Natural killer cell (primary cell): ENCODE measurements around the gene ZCCHC3. TPM values are rescaled to one million over a fixed set of nuclear protein-coding genes. Genes with fewer than 3 reads are reported as not detected.

Experiments used
- ATAC-seq, 3 donors: fragments of 150-1000 bp in 2 of 3; fragments of 200-7000 bp in 1 of 3; cut with Tn5 transposase; 1 replicate in 1 of 3; 2 replicates in 2 of 3; pipeline ENCODE4 v1.10.0; 2021; ENCODE audit warnings: mild to moderate bottlenecking in 2 of 3, moderate library complexity in 2 of 3
- DNase-seq, 2 donors: peaks; one replicate each; pipeline versions ENCODE4 v3.0.0 to v3.0.0-alpha.2; 2013 to 2021; ENCODE audit warnings: mixed read lengths in 1 of 2
- H3K27ac ChIP-seq: one replicate; pipeline ENCODE4 v1.5.1; 2013; ENCODE audit warnings: mild to moderate bottlenecking, low read length
- H3K27me3 ChIP-seq: one replicate; pipeline ENCODE4 v1.6.1; 2013; ENCODE audit warnings: low read length; ENCODE audit not compliant: control insufficient read depth, insufficient read depth
- H3K36me3 ChIP-seq: one replicate; pipeline ENCODE4 v1.6.1; 2013; ENCODE audit warnings: low read length; ENCODE audit not compliant: control insufficient read depth, insufficient read depth
- H3K4me1 ChIP-seq: one replicate; pipeline ENCODE4 v1.6.1; 2013; ENCODE audit warnings: low read length; ENCODE audit not compliant: control insufficient read depth, insufficient read depth
- H3K4me3 ChIP-seq: one replicate; pipeline ENCODE4 v1.5.1; 2013; ENCODE audit warnings: low read length
- H3K9me3 ChIP-seq: one replicate; pipeline ENCODE4 v1.6.1; 2013; ENCODE audit warnings: low read length; ENCODE audit not compliant: control insufficient read depth, insufficient read depth
- H3K27ac Mint-ChIP-seq, 2 donors: one replicate each; pipeline ENCODE4 v1.8.0; 2022; ENCODE audit warnings: mild to moderate bottlenecking in 2 of 2, mixed read lengths in 2 of 2, moderate library complexity in 1 of 2
- H3K27me3 Mint-ChIP-seq, 2 donors: one replicate each; pipeline ENCODE4 v1.8.0; 2022; ENCODE audit warnings: low read depth in 2 of 2, mixed read lengths in 2 of 2
- H3K36me3 Mint-ChIP-seq: one replicate; pipeline ENCODE4 v1.8.0; 2022; ENCODE audit warnings: mixed read lengths
- H3K4me1 Mint-ChIP-seq, 2 donors: one replicate each; pipeline ENCODE4 v1.8.0; 2022; ENCODE audit warnings: mixed read lengths in 2 of 2
- H3K4me3 Mint-ChIP-seq: one replicate; pipeline ENCODE4 v1.8.0; 2022; ENCODE audit warnings: mild to moderate bottlenecking, moderate library complexity, mixed read lengths
- H3K9me3 Mint-ChIP-seq, 2 donors: one replicate each; pipeline ENCODE4 v1.8.0; 2022; ENCODE audit warnings: mixed read lengths in 2 of 2
- CTCF ChIP-seq: fragments of 200-600 bp; IDR thresholded peaks from one replicate; pipeline ENCODE4 v1.8.0; 2022; ENCODE audit warnings: antibody characterized with exemption
- WGBS: methylation state at CpG from one replicate; pipeline ENCODE4 v1.1.7; 2013; ENCODE audit warnings: missing lambda C conversion rate; ENCODE audit not compliant: insufficient coverage; 5-methylcytosine and 5-hydroxymethylcytosine counted together
- intact Hi-C: fragments of 100-400 bp; cut with micrococcal nuclease; formaldehyde crosslinking; loops from one replicate; pipeline ENCODE4 v1.14.2; 2022
- total RNA-seq, 4 donors: library from RNA; stranded (reverse); fragments of 120-200 nt in 1 of 4; gene quantifications; one replicate each; pipeline versions ENCODE4 v1.2.3 to v1.2.4, GENCODE V29; 2013 to 2022

The ZCCHC3 gene
- total RNA-seq, 3 donors from 2014 or later (not counting 1 experiment from before 2014, with no cell fraction given), result 19.2 to 24.0 (median 20.6) TPM

- peak overlapping the region; percentile 96 to 100 for H3K27ac Mint-ChIP-seq
- under 1% methylated on average over 8 of the region's 15 CpGs for WGBS
- no peaks in the 10 kb centered on the region for H3K9me3 Mint-ChIP-seq
- H3K4me1 ChIP-seq, result peaks cover 27% of the 10 kb centered on the region
- intact Hi-C loops, result loop anchor here (1.0 kb wide), 1 partner anchor 25 kb away; no protein-coding TSS in a partner anchor
- ATAC-seq (peak in 1 of 3 donors; percentile 24), DNase-seq (peak in 1 of 2 donors; percentile 53)
- no peaks in the 10 kb centered on the region for H3K27me3 Mint-ChIP-seq
- peak overlapping the region; percentile 73 for H3K4me3 ChIP-seq
- no peak for TF ChIP-seq CTCF
- H3K4me3 Mint-ChIP-seq, result peak overlapping the region; percentile 98
- H3K27ac ChIP-seq, result peak overlapping the region; percentile 85
- H3K27me3 ChIP-seq, result no peaks in the 10 kb centered on the region
- no peaks in the 10 kb centered on the region for H3K36me3 Mint-ChIP-seq
- peaks cover 39 to 54% of the 10 kb centered on the region in 2 donors for H3K4me1 Mint-ChIP-seq
- H3K9me3 ChIP-seq, result no peaks in the 10 kb centered on the region
- H3K36me3 ChIP-seq, result no peaks in the 10 kb centered on the region
Measured at GRCh38 chr20:298776-299391, 1.5 kb downstream of the ZCCHC3 start.

- DNase-seq, result no peak
- intact Hi-C loops, result no loop called here
- H3K27ac ChIP-seq, result no peak overlapping the region
- Mint-ChIP-seq H3K36me3 (no peaks in the 10 kb centered on the region), H3K27me3 (no peaks in the 10 kb centered on the region), H3K9me3 (no peaks in the 10 kb centered on the region), H3K4me3 (peak overlapping the region; percentile 36), H3K27ac (peak overlapping the region; percentile 96 to 100), H3K4me1 (peaks cover 39 to 54% of the 10 kb centered on the region in 2 donors)
- no peak overlapping the region for H3K4me3 ChIP-seq
- no peak for ATAC-seq
- no peaks in the 10 kb centered on the region for H3K27me3 ChIP-seq
- H3K9me3 ChIP-seq, result no peaks in the 10 kb centered on the region
- WGBS, result 74% methylated on average over 10 of the region's 10 CpGs
- no peaks in the 10 kb centered on the region for H3K36me3 ChIP-seq
- no peak for TF ChIP-seq CTCF
- H3K4me1 ChIP-seq, result peaks cover 27% of the 10 kb centered on the region
Measured at GRCh38 chr20:300345-300990, 3.1 kb downstream of the ZCCHC3 start.

GRCh38 chr20:301886-302848 lies 4.8 kb downstream of the ZCCHC3 start:
- 95% methylated on average over 13 of the region's 13 CpGs for WGBS

More at GRCh38 chr20:301886-302848, 4.8 kb downstream of the ZCCHC3 start:
- peaks cover 24% of the 10 kb centered on the region for H3K4me1 ChIP-seq
- Mint-ChIP-seq H3K4me1 (peaks cover 26 to 43% of the 10 kb centered on the region in 2 donors), H3K27me3 (no peaks in the 10 kb centered on the region), H3K4me3 (no peak overlapping the region), H3K9me3 (no peaks in the 10 kb centered on the region), H3K36me3 (no peaks in the 10 kb centered on the region), H3K27ac (peak overlapping the region in 1 of 2 donors; percentile 6)
- H3K4me3 ChIP-seq, result no peak overlapping the region
- no peak for TF ChIP-seq CTCF
- DNase-seq (no peak), ATAC-seq (no peak)
- H3K36me3 ChIP-seq, result no peaks in the 10 kb centered on the region
- no peaks in the 10 kb centered on the region for H3K9me3 ChIP-seq
- no peak overlapping the region for H3K27ac ChIP-seq
- H3K27me3 ChIP-seq, result no peaks in the 10 kb centered on the region
- intact Hi-C loops, result no loop called here
